Gastrocnemius medialis (tissue), 4 donors: ENCODE measurements around the gene GRIK5. TPM values are rescaled to one million over a fixed set of nuclear protein-coding genes. Genes with fewer than 3 reads are reported as not detected.

Experiments
- ATAC-seq, 2 donors: fragments of 150-250 bp; one replicate each; pipeline ENCODE4 v1.9.1; 2016
- DNase-seq, 2 donors: peaks; one replicate each; pipeline ENCODE4 v3.0.0-alpha.2; 2019
- H3K27ac ChIP-seq, 4 donors: fragments of 200-600 bp; sonication (generic); 1 replicate in 1 of 4; 2 replicates in 3 of 4; pipeline ENCODE4 v1.5.1; 2016 to 2018; ENCODE audit warnings: mild to moderate bottlenecking in 2 of 4, moderate library complexity in 1 of 4
- H3K27me3 ChIP-seq, 3 donors: fragments of 200-600 bp; sonication (generic) in 2 of 3; 1 replicate in 1 of 3; 2 replicates in 2 of 3; pipeline versions ENCODE4 v1.5.1 to v1.6.0; 2016 to 2019; ENCODE audit warnings: mild to moderate bottlenecking in 1 of 3, moderate library complexity in 1 of 3
- H3K36me3 ChIP-seq, 2 donors: fragments of 200-600 bp; sonication (generic) in 1 of 2; one replicate each; pipeline ENCODE4 v1.5.1; 2017 to 2018
- H3K4me1 ChIP-seq, 2 donors: fragments of 200-600 bp; sonication (generic) in 1 of 2; one replicate each; pipeline ENCODE4 v1.5.1; 2016 to 2017; ENCODE audit warnings: mild to moderate bottlenecking in 2 of 2
- H3K4me3 ChIP-seq, 4 donors: fragments of 200-600 bp; sonication (generic) in 3 of 4; 1 replicate in 1 of 4; 2 replicates in 3 of 4; pipeline ENCODE4 v1.5.1; 2016 to 2019; ENCODE audit warnings: mild to moderate bottlenecking in 2 of 4
- H3K9me3 ChIP-seq, 3 donors: fragments of 200-600 bp; sonication (generic) in 2 of 3; 1 replicate in 1 of 3; 2 replicates in 2 of 3; pipeline ENCODE4 v1.5.1; 2016 to 2019
- POLR2A ChIP-seq, 2 donors: fragments of 450-650 bp; IDR thresholded peaks; one replicate each; pipeline ENCODE4 v1.6.1; 2017; ENCODE audit warnings: antibody characterized with exemption in 2 of 2, mild to moderate bottlenecking in 2 of 2, moderate library complexity in 2 of 2
- in situ Hi-C, 4 donors: fragments of 200-750 bp; cut with MboI; loops; one replicate each; pipeline versions ENCODE4 v1.15.0 to v1.8.0; 2017; ENCODE audit warnings: low sequenced_read_pairs in 4 of 4
- intact Hi-C: fragments of 100-400 bp; cut with DNase I; formaldehyde crosslinking; loops from one replicate; pipeline ENCODE4 v1.15.1; 2023; ENCODE audit warnings: low total_unique reads
- total RNA-seq, 4 donors: library from RNA; depleted of rRNA; stranded (reverse); fragments of >200 nt; gene quantifications; one replicate each; pipeline versions ENCODE4 v1.1.0 to v1.2.3, GENCODE V29; 2016
- TF ChIP-seq, protein P1 (sequence below), 5 experiments: fragments of 450-650 bp in 3 of 5; fragments of 200-600 bp in 2 of 5; sonication (generic) in 2 of 5; IDR thresholded peaks in 4 of 5; conservative IDR thresholded peaks in 1 of 5; 1 replicate in 4 of 5; 2 replicates in 1 of 5; pipeline ENCODE4 v1.5.1; 2016 to 2019; ENCODE audit warnings: antibody characterized with exemption in 5 of 5, mild to moderate bottlenecking in 3 of 5, moderate library complexity in 3 of 5

GRIK5 gene
- total RNA-seq, 4 donors from 2014 or later = 0.20 to 1.0 (median 0.62) TPM; not detected in 1

DNA sequence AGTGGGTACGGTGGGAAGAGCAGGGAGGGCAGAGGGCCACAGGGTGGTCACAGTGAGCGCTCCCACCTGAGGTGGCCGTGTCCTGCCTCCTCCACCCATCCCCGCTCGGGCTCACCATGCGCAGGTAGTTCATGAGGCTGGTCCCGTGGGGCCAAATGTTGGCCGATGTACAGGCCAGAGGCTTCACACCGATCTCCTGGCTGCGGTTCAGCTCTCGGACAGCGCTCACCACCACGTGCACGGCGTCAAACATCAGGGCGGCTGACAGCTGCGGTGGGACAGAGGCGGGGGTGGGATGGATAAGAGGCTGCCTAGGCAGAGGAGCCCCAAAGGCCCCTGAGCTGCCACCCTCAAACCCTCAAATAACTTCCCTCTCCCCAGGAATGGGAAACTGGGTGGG, 15.8 kb downstream of the GRIK5 start:
- H3K4me1 ChIP-seq = peaks cover 14 to 20% of the 10 kb centered on the region in 2 donors
- H3K27ac ChIP-seq = no peak overlapping the region
- in situ Hi-C loops (no loop called here), intact Hi-C loops (no loop called here)
- no peaks in the 10 kb centered on the region for H3K27me3 ChIP-seq
- H3K4me3 ChIP-seq = no peak overlapping the region
- DNase-seq (no peak), ATAC-seq (no peak)
- TF ChIP-seq, protein P1, sequence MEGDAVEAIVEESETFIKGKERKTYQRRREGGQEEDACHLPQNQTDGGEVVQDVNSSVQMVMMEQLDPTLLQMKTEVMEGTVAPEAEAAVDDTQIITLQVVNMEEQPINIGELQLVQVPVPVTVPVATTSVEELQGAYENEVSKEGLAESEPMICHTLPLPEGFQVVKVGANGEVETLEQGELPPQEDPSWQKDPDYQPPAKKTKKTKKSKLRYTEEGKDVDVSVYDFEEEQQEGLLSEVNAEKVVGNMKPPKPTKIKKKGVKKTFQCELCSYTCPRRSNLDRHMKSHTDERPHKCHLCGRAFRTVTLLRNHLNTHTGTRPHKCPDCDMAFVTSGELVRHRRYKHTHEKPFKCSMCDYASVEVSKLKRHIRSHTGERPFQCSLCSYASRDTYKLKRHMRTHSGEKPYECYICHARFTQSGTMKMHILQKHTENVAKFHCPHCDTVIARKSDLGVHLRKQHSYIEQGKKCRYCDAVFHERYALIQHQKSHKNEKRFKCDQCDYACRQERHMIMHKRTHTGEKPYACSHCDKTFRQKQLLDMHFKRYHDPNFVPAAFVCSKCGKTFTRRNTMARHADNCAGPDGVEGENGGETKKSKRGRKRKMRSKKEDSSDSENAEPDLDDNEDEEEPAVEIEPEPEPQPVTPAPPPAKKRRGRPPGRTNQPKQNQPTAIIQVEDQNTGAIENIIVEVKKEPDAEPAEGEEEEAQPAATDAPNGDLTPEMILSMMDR (IDR thresholded peaks at IDR 0.05 in 4 of 5, conservative IDR thresholded peaks at IDR 0.05 in 1 of 5) = no peak
- TF ChIP-seq POLR2A (IDR thresholded peaks at IDR 0.05) = no peak
- H3K36me3 ChIP-seq = no peaks in the 10 kb centered on the region
- H3K9me3 ChIP-seq = no peaks in the 10 kb centered on the region

DNA sequence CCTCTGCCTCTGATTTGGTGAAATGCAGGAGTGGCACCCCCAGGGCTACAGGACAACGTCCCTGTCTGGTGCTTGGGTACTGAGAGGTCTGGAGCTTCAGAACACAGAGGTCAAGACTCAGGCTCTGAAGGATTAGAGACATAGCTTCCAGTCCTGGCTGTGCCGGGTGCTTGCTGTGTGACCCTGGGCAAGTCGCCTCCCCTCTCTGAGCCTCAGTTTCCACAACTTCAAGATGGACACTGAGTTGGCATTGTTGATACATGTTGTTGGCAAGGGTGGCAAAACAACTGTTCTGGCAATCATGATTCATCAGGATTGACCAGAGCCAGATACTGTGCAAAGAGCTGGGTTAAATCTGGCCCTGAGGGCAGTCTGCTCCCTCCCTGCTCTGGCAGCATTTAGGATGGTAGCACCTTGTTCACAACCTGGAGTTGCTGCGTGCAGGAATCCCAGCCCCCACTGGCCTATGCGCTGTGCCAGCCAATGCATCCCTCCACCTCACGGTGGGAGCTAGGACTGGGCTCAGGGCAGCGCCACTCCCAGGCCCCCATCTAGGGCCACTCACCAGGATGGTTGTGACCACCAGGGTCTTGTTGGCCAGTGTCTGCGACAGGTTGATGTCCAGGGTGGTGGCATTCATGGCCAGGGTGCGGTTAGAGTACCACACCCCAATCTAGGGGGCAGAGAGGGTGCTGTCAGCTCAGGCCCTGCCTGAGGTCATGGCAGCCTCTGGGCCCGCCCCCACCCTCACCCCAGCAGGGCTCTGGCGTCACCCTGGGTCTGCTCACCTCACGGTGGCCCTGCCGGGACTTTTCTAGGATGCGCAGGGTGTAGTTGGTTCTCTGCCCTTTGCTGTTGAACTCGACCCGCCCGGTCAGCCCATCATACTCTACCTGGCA, 16.7 kb downstream of the GRIK5 start:
- in situ Hi-C loops (no loop called here), intact Hi-C loops (no loop called here)
- no peak for ATAC-seq
- DNase-seq = no peak
- H3K9me3 ChIP-seq = no peaks in the 10 kb centered on the region
- TF ChIP-seq, protein P1 (IDR thresholded peaks at IDR 0.05 in 4 of 5, conservative IDR thresholded peaks at IDR 0.05 in 1 of 5) = no peak
- no peak for TF ChIP-seq POLR2A (IDR thresholded peaks at IDR 0.05)
- no peak overlapping the region for H3K4me3 ChIP-seq
- no peaks in the 10 kb centered on the region for H3K27me3 ChIP-seq
- H3K4me1 ChIP-seq = peaks cover 14 to 20% of the 10 kb centered on the region in 2 donors
- H3K36me3 ChIP-seq = no peaks in the 10 kb centered on the region
- peak overlapping the region in 1 of 4 donors; percentile 67 for H3K27ac ChIP-seq

DNA sequence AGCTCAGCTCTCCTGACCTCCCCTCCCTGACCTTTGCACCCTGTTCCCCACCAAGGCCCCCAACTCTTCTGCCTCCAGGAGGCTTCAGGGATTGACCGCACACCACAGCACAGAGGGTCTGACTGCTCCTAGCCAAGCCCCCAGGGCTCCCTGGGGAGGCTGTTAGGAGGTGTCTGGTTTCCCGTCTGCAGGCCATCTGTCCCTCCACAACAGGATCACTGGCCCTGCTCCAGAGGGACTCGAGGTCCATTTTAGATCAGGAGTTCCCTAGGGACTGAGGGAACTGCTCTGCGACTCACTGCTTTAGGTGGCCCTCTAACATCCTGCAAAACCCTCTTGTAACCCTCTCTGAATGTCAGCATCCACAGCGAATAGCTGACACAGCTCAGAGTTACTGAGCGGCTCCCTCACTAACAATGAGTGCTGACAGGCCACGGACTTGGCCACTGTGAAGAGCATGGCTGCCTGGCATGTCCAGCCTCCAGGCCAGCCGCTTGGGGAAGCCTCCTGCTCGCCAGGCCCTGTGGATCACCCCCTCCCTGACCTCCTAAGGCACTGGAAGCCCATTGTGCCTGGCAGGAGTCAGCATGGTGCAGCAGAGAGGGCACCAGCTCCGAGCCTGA, 17.7 kb downstream of the GRIK5 start:
- TF ChIP-seq POLR2A (IDR thresholded peaks at IDR 0.05) = no peak
- peak; percentile 72 to 79 for ATAC-seq
- in situ Hi-C loops = no loop called here

DNA sequence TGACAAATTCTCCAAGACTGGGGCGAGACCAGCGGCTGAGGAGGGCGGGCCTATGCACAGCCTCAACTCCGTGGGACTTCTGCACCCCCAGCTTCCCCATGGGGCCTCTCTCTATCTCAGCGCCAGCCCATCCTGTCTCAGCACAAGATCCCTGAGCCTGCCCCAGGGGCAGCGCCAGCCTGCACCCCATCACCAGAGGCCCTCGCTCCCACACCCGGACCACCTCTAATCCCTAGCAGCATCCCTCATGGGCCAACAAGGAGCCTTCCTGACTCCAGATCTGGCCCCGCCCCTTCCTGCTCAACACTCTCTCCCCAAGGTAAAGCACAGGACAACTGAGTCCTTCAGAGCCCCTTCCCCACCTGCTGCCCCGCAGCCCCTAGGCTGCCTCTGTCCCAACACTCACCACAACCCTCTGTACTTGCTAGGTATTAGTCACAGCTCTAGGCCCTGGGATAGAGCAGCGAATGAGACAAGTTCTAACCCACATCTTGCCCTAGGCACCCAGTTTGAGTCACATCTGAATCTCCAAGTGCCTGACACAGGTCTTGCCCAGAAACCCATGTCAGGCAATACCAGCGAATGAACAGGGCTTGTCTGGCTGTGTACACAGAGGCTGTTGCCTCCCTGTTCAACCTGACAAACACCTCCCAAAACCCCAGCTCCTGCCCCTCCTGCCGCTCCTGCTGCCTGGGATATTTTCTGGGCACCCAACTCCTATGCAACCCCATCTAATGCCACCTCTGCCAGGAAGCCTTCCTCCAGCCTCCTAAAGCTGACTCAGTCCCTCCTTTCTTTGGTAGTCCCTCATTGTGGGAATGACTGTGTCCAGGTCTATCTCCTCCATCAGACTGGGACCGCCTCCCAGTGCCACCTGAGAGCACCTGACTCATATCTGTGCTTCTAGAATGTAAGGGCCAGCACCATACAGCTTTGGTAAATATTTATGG, 18.6 kb downstream of the GRIK5 start:
- TF ChIP-seq, protein P1 (IDR thresholded peaks at IDR 0.05 in 4 of 5, conservative IDR thresholded peaks at IDR 0.05 in 1 of 5) = no peak
- no peak for TF ChIP-seq POLR2A (IDR thresholded peaks at IDR 0.05)
- intact Hi-C loops = no loop called here
- in situ Hi-C loops = no loop called here
- Histone ChIP-seq H3K27me3 (no peaks in the 10 kb centered on the region), H3K27ac (no peak overlapping the region), H3K9me3 (no peaks in the 10 kb centered on the region), H3K4me3 (no peak overlapping the region), H3K4me1 (peaks cover 13 to 14% of the 10 kb centered on the region in 2 donors), H3K36me3 (no peaks in the 10 kb centered on the region)
- ATAC-seq (no peak), DNase-seq (no peak)

More for the DNA sequence above, 17.7 kb downstream of the GRIK5 start:
- intact Hi-C loops = no loop called here
- no peaks in the 10 kb centered on the region for H3K27me3 ChIP-seq
- peaks cover 13 to 14% of the 10 kb centered on the region in 2 donors for H3K4me1 ChIP-seq
- H3K36me3 ChIP-seq = no peaks in the 10 kb centered on the region
- H3K9me3 ChIP-seq = no peaks in the 10 kb centered on the region
- H3K27ac ChIP-seq = peak overlapping the region in 3 of 4 donors; percentile 12 to 67 (median 20)
- peak in 1 of 2 donors; percentile 55 for DNase-seq
- H3K4me3 ChIP-seq = no peak overlapping the region
